Endothelial cell of umbilical vein (primary cell): ENCODE results near the gene CLDN6. TPM values are rescaled to one million over a fixed set of nuclear protein-coding genes. Genes with fewer than 3 reads are reported as not detected.

Experiments used
- BruUV-seq: library from RNA; stranded (reverse); fragments of 400-500 nt; replicated peaks from 2 replicates; lab custom pipeline; 2021; lab: Mats Ljungman, UMichigan
- CTCF ChIA-PET: fragments of 300-600, 350-600 bp; sonication (Branson Sonifier 250); formaldehyde crosslinking; loops from one replicate; lab custom pipeline; 2021; ENCODE audit warnings: antibody characterized with exemption, inconsistent platforms; lab: Charles Lee
- POLR2A ChIA-PET: fragments of 300-600, 350-600 bp; sonication (Branson Sonifier 250); formaldehyde crosslinking; loops from one replicate; lab custom pipeline; 2021; ENCODE audit warnings: antibody characterized with exemption, inconsistent platforms; lab: Charles Lee
- DNase-seq: peaks from one replicate; pipeline ENCODE4 v3.0.0-alpha.2; 2011; ENCODE audit warnings: low read depth, low spot score
- FAIRE-seq: peaks from 2 replicates; lab custom pipeline; 2011; peaks lifted over from hg19 to GRCh38; lab: Jason Lieb, UNC
- H2AFZ ChIP-seq: 2 replicates; pipeline ENCODE4 v1.6.0; 2012; ENCODE audit warnings: low read depth, low read length, control low read depth, inconsistent platforms
- H3K27ac ChIP-seq: 2 replicates; pipeline ENCODE4 v1.5.1; 2011; ENCODE audit warnings: low read depth, mild to moderate bottlenecking, control low read depth, low read length, moderate library complexity; ENCODE audit not compliant: insufficient read depth
- H3K27me3 ChIP-seq, 2 experiments: 2 replicates each; pipeline versions ENCODE4 v1.6.0 to v1.6.1; 2011; ENCODE audit warnings: low read length in 2 of 2, mixed read lengths in 1 of 2; ENCODE audit not compliant: control insufficient read depth in 2 of 2, insufficient read depth in 2 of 2
- H3K36me3 ChIP-seq, 2 experiments: 2 replicates in 1 of 2; 3 replicates in 1 of 2; pipeline ENCODE4 v1.5.1; 2011; ENCODE audit warnings: low read length in 2 of 2, mild to moderate bottlenecking in 1 of 2, moderate library complexity in 1 of 2; ENCODE audit not compliant: control insufficient read depth in 2 of 2, insufficient read depth in 2 of 2; ENCODE audit errors: extremely low read depth in 1 of 2
- H3K4me1 ChIP-seq: 3 replicates; pipeline ENCODE4 v1.5.1; 2011; ENCODE audit warnings: mild to moderate bottlenecking, low read length; ENCODE audit not compliant: control insufficient read depth, insufficient read depth; ENCODE audit errors: extremely low read depth
- H3K4me2 ChIP-seq: 2 replicates; pipeline ENCODE4 v1.6.1; 2011; ENCODE audit warnings: low read length, control low read depth, mixed read lengths; ENCODE audit not compliant: insufficient read depth
- H3K4me3 ChIP-seq, 3 experiments: fragments of 200-600 bp in 1 of 3; sonication (generic), shearing (Covaris generic) in 1 of 3; replicated peaks in 1 of 3; 2 replicates each; pipeline ENCODE4 v1.5.1; 2011 to 2016; ENCODE audit warnings: control low read depth in 3 of 3, low read length in 3 of 3, mild to moderate bottlenecking in 2 of 3, inconsistent platforms in 1 of 3, low read depth in 1 of 3, moderate library complexity in 1 of 3; ENCODE audit not compliant: insufficient read depth in 1 of 3
- H3K79me2 ChIP-seq: 2 replicates; pipeline ENCODE4 v1.6.0; 2012; ENCODE audit warnings: low read length, inconsistent platforms; ENCODE audit not compliant: control insufficient read depth, insufficient read depth
- H3K9ac ChIP-seq: replicated peaks from 2 replicates; pipeline ENCODE3; 2011; ENCODE audit warnings: low read length, control low read depth; ENCODE audit not compliant: insufficient read depth; ENCODE audit errors: extremely low read depth
- H3K9me1 ChIP-seq: replicated peaks from 3 replicates; pipeline ENCODE4 v1.6.0; 2011; ENCODE audit warnings: mild to moderate bottlenecking, low read length; ENCODE audit not compliant: control insufficient read depth, insufficient read depth; ENCODE audit errors: extremely low read depth
- H3K9me3 ChIP-seq: replicated peaks from 2 replicates; pipeline ENCODE4 v1.5.1; 2012; ENCODE audit warnings: low read length, inconsistent platforms; ENCODE audit not compliant: control insufficient read depth, insufficient read depth
- H4K20me1 ChIP-seq: replicated peaks from 2 replicates; pipeline ENCODE3; 2011; ENCODE audit warnings: mild to moderate bottlenecking, low read length; ENCODE audit not compliant: control insufficient read depth, insufficient read depth; ENCODE audit errors: extremely low read depth
- CTCF ChIP-seq, 2 donors: IDR thresholded peaks; 1 replicate in 1 of 2; 2 replicates in 1 of 2; pipeline ENCODE4 v1.5.1; 2011; ENCODE audit warnings: low read length in 2 of 2, mild to moderate bottlenecking in 2 of 2, moderate library complexity in 2 of 2, control low read depth in 1 of 2, inconsistent platforms in 1 of 2, low read depth in 1 of 2; ENCODE audit not compliant: insufficient read depth in 1 of 2; ENCODE audit errors: extremely low read depth in 1 of 2
- FOS ChIP-seq: IDR thresholded peaks from 2 replicates; pipeline ENCODE4 v1.6.1; 2011; ENCODE audit warnings: mild to moderate bottlenecking, low read length, moderate library complexity, borderline replicate concordance; ENCODE audit not compliant: insufficient read depth
- GATA2 ChIP-seq: IDR thresholded peaks from 2 replicates; pipeline ENCODE4 v1.7.0; 2011; ENCODE audit warnings: low read depth, mild to moderate bottlenecking, moderate library complexity, mixed read lengths, low read length; ENCODE audit not compliant: insufficient read length, insufficient read depth
- JUN ChIP-seq: IDR thresholded peaks from 2 replicates; pipeline ENCODE4 v1.6.1; 2011; ENCODE audit warnings: borderline replicate concordance, low read depth; ENCODE audit not compliant: insufficient read length, insufficient read depth
- MAX ChIP-seq: IDR thresholded peaks from 2 replicates; pipeline ENCODE4 v1.6.1; 2011; ENCODE audit not compliant: insufficient read depth, insufficient read length
- POLR2AphosphoS5 ChIP-seq: IDR thresholded peaks from 2 replicates; pipeline ENCODE4 v1.6.1; 2012; ENCODE audit warnings: low read depth, mild to moderate bottlenecking, control low read depth, low read length, moderate library complexity; ENCODE audit not compliant: insufficient read depth
- dilution Hi-C: fragments of 300-500 bp; cut with MboI; formaldehyde crosslinking; loops from one replicate; pipeline ENCODE4 v1.15.0; 2019; ENCODE audit warnings: low sequenced_read_pairs; ENCODE audit not compliant: extremely low pct_ligation_motif_present
- intact Hi-C: fragments of 100-400 bp; cut with micrococcal nuclease; formaldehyde crosslinking; loops from one replicate; pipeline ENCODE4 v1.10.0; 2022
- polyA plus RNA-seq, 4 experiments: library from polyadenylated mRNA; depleted of rRNA in 3 of 4; stranded (reverse) in 3 of 4; unstranded in 1 of 4; fragments of >200 nt; gene quantifications; 2 replicates each; pipeline versions ENCODE4 v1.2.1 to v1.2.3, GENCODE V29; 2011 to 2012; ENCODE audit warnings: missing spikeins in 1 of 4
- total RNA-seq: library from RNA; stranded (reverse); gene quantifications from 2 replicates; pipeline ENCODE4 v1.2.3, GENCODE V29; 2021

The CLDN6 gene
- total and polyA plus RNA-seq, 2 donors (not counting 3 experiments of a cell fraction or from before 2014, with no cell fraction given) = 0.28 TPM; not detected in 1

- H3K27me3 ChIP-seq = no peaks in the 10 kb centered on the region
- peak overlapping the region; percentile 83 for H3K4me2 ChIP-seq
- dilution Hi-C loops (no loop called here), intact Hi-C loops (no loop called here)
- H4K20me1 ChIP-seq = no peaks in the 10 kb centered on the region
- peak overlapping the region; percentile 45 to 61 (median 53) for H3K4me3 ChIP-seq
- peaks cover 0 to 9% of the 10 kb centered on the region in 2 experiments for H3K36me3 ChIP-seq
- H3K27ac ChIP-seq = peak overlapping the region; percentile 98
- BruUV-seq = no TSS peak
- peak; percentile 93 for DNase-seq
- TF ChIP-seq CTCF (IDR thresholded peaks at IDR 0.05; ENCODE audit: extremely low read depth in 1 of 2, insufficient read depth in 1 of 2, low read depth in 1 of 2, low read length in 2 of 2) (no peak), JUN (peak; percentile 90), MAX (no peak), POLR2AphosphoS5 (peak; percentile 82), FOS (peak; percentile 99), GATA2 (no peak)
- peaks cover 18% of the 10 kb centered on the region for H3K4me1 ChIP-seq
- peak; percentile 95 for FAIRE-seq
- POLR2A ChIA-PET = interaction anchor here (1.4 kb wide), 1 partner anchor 112 kb away, joined by 3 read pairs; the partner anchor contains the start of gene ZNF213
- peaks cover 2% of the 10 kb centered on the region for H3K79me2 ChIP-seq
- peak overlapping the region; percentile 90 for H3K9ac ChIP-seq
- no peaks in the 10 kb centered on the region for H3K9me1 ChIP-seq
- no peaks in the 10 kb centered on the region for H3K9me3 ChIP-seq
- H2AFZ ChIP-seq = no peak overlapping the region
- CTCF ChIA-PET = interaction anchor here (1.4 to 6.1 kb wide), 4 partner anchors 8 to 107 kb away, joined by 6 to 52 read pairs (median 9); no protein-coding TSS in a partner anchor
These were observed 4.3 kb upstream of the CLDN6 start for GRCh38 chr16:3022208-3022683.
